ENCODE measurements around the gene FMO3.

DNA sequence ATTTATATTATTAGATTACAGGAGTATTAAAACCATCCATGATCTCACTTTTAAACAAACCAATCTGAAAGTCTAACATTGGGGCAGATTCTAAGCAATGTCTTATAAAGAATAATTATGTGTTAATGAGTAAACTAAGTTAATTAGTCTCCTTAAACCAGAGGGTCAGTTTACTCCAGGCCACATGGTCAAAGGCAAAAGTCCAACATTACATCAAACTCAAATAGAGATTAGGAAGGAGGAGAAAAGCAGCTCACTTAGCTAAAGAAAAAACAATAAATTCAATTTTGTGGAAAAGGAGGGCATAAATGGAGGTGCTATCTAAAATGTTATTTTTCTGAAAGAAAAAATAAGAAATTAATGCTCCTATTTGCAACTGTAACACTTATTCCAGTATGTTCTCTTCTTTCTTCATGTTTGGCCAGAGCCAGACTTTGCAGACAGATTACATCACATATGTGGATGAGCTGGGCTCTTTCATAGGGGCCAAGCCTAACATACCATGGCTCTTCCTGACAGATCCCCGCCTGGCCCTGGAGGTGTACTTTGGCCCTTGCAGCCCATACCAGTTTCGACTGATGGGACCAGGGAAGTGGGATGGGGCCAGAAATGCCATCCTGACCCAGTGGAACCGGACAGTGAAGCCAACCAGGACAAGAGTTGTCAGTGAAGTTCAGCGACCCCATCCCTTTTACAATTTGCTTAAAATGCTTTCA lies 70.1 kb downstream of the FMO3 start:
- TF ChIP-seq POLR2A (IDR thresholded peaks at IDR 0.05), result no peak
- TF ChIP-seq, protein P1, sequence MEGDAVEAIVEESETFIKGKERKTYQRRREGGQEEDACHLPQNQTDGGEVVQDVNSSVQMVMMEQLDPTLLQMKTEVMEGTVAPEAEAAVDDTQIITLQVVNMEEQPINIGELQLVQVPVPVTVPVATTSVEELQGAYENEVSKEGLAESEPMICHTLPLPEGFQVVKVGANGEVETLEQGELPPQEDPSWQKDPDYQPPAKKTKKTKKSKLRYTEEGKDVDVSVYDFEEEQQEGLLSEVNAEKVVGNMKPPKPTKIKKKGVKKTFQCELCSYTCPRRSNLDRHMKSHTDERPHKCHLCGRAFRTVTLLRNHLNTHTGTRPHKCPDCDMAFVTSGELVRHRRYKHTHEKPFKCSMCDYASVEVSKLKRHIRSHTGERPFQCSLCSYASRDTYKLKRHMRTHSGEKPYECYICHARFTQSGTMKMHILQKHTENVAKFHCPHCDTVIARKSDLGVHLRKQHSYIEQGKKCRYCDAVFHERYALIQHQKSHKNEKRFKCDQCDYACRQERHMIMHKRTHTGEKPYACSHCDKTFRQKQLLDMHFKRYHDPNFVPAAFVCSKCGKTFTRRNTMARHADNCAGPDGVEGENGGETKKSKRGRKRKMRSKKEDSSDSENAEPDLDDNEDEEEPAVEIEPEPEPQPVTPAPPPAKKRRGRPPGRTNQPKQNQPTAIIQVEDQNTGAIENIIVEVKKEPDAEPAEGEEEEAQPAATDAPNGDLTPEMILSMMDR (IDR thresholded peaks at IDR 0.05), result no peak
- no peak for TF ChIP-seq EP300 (IDR thresholded peaks at IDR 0.05)

All from ovary (tissue), 3 donors.